Gastroesophageal sphincter (tissue), 3 donors: ENCODE measurements around the gene TDRD9.

Source experiments
- POLR2A ChIP-seq, 2 donors: fragments of 450-650 bp; IDR thresholded peaks; one replicate each; pipeline ENCODE4 v1.6.1; 2017; ENCODE audit warnings: antibody characterized with exemption in 2 of 2, mild to moderate bottlenecking in 2 of 2, moderate library complexity in 1 of 2
- POLR2AphosphoS5 ChIP-seq: sonication (generic); formaldehyde crosslinking; IDR thresholded peaks from one replicate; pipeline ENCODE4 v1.6.1; 2017; ENCODE audit warnings: antibody characterized with exemption
- TF ChIP-seq, protein P1 (sequence below), 4 experiments: fragments of 200-600 bp in 2 of 4; fragments of 450-650 bp in 2 of 4; sonication (generic) in 1 of 4; IDR thresholded peaks; one replicate each; pipeline ENCODE4 v1.5.1; 2017 to 2019; ENCODE audit warnings: antibody characterized with exemption in 4 of 4, mild to moderate bottlenecking in 2 of 4, moderate library complexity in 2 of 4

DNA sequence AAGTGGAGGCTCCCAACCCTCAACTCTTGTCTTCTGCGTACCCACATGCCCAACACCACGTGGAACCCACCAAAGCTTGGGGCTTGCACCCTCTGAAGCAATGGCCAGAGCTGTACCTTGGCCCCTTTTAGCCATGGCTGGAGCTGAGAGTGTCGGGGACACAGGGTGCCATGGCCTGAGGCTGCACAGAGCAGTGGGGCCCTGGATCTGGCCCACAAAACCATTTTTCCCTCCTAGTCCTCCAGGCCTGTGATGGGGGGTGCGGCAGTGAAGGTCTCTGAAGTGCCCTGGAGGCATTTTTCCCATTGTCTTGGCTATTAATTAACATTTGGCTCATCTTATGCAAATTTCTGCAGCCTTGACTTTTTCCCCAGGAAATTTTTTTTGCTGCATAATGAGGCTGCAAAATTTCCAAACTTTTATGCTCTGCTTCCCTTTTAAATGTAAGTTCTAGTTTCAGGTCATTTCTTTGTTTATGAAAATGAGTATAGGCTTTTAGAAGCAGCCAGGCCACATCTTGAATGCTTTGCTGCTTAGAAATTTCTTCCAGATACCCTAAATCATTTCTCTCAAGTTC lies 138.6 kb downstream of the TDRD9 start:
- TF ChIP-seq, protein P1, sequence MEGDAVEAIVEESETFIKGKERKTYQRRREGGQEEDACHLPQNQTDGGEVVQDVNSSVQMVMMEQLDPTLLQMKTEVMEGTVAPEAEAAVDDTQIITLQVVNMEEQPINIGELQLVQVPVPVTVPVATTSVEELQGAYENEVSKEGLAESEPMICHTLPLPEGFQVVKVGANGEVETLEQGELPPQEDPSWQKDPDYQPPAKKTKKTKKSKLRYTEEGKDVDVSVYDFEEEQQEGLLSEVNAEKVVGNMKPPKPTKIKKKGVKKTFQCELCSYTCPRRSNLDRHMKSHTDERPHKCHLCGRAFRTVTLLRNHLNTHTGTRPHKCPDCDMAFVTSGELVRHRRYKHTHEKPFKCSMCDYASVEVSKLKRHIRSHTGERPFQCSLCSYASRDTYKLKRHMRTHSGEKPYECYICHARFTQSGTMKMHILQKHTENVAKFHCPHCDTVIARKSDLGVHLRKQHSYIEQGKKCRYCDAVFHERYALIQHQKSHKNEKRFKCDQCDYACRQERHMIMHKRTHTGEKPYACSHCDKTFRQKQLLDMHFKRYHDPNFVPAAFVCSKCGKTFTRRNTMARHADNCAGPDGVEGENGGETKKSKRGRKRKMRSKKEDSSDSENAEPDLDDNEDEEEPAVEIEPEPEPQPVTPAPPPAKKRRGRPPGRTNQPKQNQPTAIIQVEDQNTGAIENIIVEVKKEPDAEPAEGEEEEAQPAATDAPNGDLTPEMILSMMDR (IDR thresholded peaks at IDR 0.05): no peak
- TF ChIP-seq POLR2AphosphoS5: no peak
- TF ChIP-seq POLR2A (IDR thresholded peaks at IDR 0.05): no peak
